Esophagus (tissue), 2 donors: ENCODE measurements around the gene DOCK1. TPM values are rescaled to one million over a fixed set of nuclear protein-coding genes. Genes with fewer than 3 reads are reported as not detected.
"Not testable (repeated sequence)": the region's sequence is repeated elsewhere in the genome, so short reads cannot be mapped to it uniquely, and the experiment has no call there.

Experiments
- H3K27ac ChIP-seq, 2 donors: one replicate each; pipeline ENCODE4 v1.5.1; 2013; ENCODE audit warnings: low read depth in 2 of 2, mild to moderate bottlenecking in 2 of 2, inconsistent platforms in 1 of 2, low read length in 1 of 2, moderate library complexity in 1 of 2
- H3K27me3 ChIP-seq, 2 donors: one replicate each; pipeline ENCODE4 v1.6.1; 2013; ENCODE audit warnings: low read length in 2 of 2, control low read depth in 1 of 2, mild to moderate bottlenecking in 1 of 2; ENCODE audit not compliant: insufficient read depth in 2 of 2, control insufficient read depth in 1 of 2
- H3K36me3 ChIP-seq, 2 donors: one replicate each; pipeline ENCODE4 v1.6.1; 2013; ENCODE audit warnings: low read length in 1 of 2; ENCODE audit not compliant: control insufficient read depth in 2 of 2, insufficient read depth in 2 of 2
- H3K4me1 ChIP-seq, 2 donors: one replicate each; pipeline ENCODE4 v1.6.1; 2013; ENCODE audit warnings: low read length in 1 of 2; ENCODE audit not compliant: control insufficient read depth in 2 of 2, insufficient read depth in 2 of 2
- H3K4me3 ChIP-seq, 2 donors: one replicate each; pipeline ENCODE4 v1.5.1; 2013; ENCODE audit warnings: low read length in 2 of 2, mild to moderate bottlenecking in 2 of 2, low read depth in 1 of 2, moderate library complexity in 1 of 2
- H3K9me3 ChIP-seq, 2 donors: one replicate each; pipeline ENCODE4 v1.6.1; 2013; ENCODE audit warnings: mild to moderate bottlenecking in 2 of 2, low read depth in 1 of 2, low read length in 1 of 2, moderate library complexity in 1 of 2; ENCODE audit not compliant: control insufficient read depth in 2 of 2, insufficient read depth in 1 of 2
- WGBS, 2 donors: extraction: QIAGEN DNeasy Blood & Tissue Kit; methylation state at CpG; one replicate each; pipeline ENCODE4 v1.1.7; 2013; 5-methylcytosine and 5-hydroxymethylcytosine counted together
- polyA plus RNA-seq, 2 donors: library from polyadenylated mRNA; stranded (reverse); fragments of 200-250 nt; gene quantifications; one replicate each; pipeline ENCODE4 v1.2.3, GENCODE V29; 2013
- donor health status: healthy with polysubstance abuse.
- donor health status: Bipolar disorder and iron deficiency.

DOCK1 gene
- polyA plus RNA-seq, 2 donors: 11.4 to 17.5 TPM

- Histone ChIP-seq H3K27me3 (no peaks in the 10 kb centered on the region), H3K36me3 (peaks cover 6 to 9% of the 10 kb centered on the region in 2 donors), H3K4me3 (no peak overlapping the region), H3K4me1 (peaks cover 0 to 6% of the 10 kb centered on the region in 2 donors), H3K9me3 (peaks cover 0 to 2% of the 10 kb centered on the region in 2 donors), H3K27ac (no peak overlapping the region)
- WGBS, 2 donors: 77 to 83% methylated on average over 17 of the region's 17 CpGs
Observed at GRCh38 chr10:126930131-126930882, 25.1 kb downstream of the DOCK1 start.

DNA sequence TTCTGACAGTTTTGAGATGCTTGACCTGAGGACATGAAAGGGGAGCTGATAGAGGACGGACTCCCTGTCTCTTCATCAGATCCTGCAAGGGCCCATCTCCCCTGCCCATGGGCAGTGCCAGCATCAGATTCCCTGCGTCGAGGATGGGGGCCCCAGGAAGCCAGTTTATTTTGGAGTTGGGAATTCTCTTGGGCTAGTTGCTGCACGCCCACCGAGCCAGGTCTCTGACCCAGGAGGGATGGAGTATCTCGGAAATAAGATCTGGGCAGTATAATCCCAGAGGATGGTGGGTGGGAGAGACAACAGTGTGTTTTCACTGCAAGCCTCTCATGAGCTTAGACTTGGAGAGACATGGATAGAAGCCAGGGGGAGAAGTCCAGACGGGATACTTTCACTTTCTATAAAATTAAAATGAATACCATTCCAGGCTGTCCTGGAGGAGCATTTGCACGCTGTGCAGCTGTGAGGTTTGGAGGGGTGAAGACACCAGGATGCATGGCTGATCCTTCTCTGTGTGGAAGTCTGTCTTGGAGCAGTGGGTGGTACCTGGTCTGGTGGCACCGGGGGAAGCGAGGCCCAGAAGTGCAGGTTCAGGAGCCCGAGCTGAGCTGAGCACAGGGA lies 25.8 kb downstream of the DOCK1 start:
- Histone ChIP-seq H3K27me3 (no peaks in the 10 kb centered on the region), H3K36me3 (peaks cover 6 to 9% of the 10 kb centered on the region in 2 donors), H3K4me3 (no peak overlapping the region), H3K4me1 (peaks cover 0 to 9% of the 10 kb centered on the region in 2 donors), H3K27ac (no peak overlapping the region), H3K9me3 (peaks cover 0 to 2% of the 10 kb centered on the region in 2 donors)
- WGBS, 2 donors: 46 to 51% methylated on average over 11 of the region's 11 CpGs

GRCh38 chr10:126931544-126931943 lies 26.3 kb downstream of the DOCK1 start:
- Histone ChIP-seq H3K9me3 (peaks cover 0 to 2% of the 10 kb centered on the region in 2 donors), H3K36me3 (peaks cover 6 to 9% of the 10 kb centered on the region in 2 donors), H3K27ac (no peak overlapping the region), H3K4me1 (peaks cover 0 to 9% of the 10 kb centered on the region in 2 donors), H3K27me3 (no peaks in the 10 kb centered on the region), H3K4me3 (no peak overlapping the region)
- 66 to 76% methylated on average over 7 of the region's 7 CpGs for WGBS, 2 donors

DNA sequence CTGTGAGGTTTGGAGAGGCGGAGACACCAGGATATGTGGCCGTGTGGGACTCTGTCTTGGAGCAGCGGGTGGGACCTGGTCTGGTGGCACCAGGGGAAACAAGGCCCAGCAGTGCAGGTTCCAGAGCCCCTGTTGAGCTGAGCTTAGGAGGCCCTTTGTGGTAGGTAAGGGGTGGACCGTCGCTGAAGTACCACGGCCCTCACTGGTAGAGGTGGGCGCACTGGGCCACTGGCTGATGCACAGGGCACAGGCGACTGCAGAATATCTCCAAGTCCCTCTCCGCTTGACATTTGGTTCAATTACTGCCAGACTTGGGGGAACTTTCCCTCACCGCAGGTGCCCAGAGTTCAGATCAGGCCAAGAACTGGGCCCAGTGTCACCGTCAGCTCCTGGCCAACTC lies 27.3 kb downstream of the DOCK1 start:
- no peak overlapping the region for H3K27ac ChIP-seq
- H3K36me3 ChIP-seq: peaks cover 6% of the 10 kb centered on the region in 2 donors
- no peaks in the 10 kb centered on the region for H3K27me3 ChIP-seq
- no peak overlapping the region for H3K4me3 ChIP-seq
- H3K4me1 ChIP-seq: peaks cover 0 to 9% of the 10 kb centered on the region in 2 donors
- 94 to 97% methylated on average over 11 of the region's 11 CpGs for WGBS, 2 donors
- peaks cover 0 to 2% of the 10 kb centered on the region in 2 donors for H3K9me3 ChIP-seq

DNA sequence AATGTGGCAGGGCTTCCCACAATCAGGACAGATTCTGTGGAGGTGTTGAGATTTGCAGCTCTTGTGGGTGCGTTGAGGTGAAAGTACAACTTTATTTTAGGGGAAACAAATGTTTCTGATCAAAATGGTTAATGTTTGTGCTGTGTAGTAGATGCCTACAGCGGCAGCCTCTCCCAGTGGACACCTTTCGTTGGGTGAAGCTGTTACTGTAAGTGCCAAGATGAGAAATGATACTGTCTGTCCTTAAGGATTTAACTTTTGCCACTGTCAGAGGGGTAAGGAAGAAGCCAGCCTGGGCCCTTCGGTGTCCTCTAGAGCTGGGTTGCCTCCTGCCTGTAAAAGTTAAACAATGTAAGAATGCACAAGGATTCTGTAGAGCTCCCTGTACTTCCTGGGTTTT lies 27.9 kb downstream of the DOCK1 start:
- Histone ChIP-seq H3K4me3 (no peak overlapping the region), H3K9me3 (peaks cover 0 to 2% of the 10 kb centered on the region in 2 donors), H3K27ac (no peak overlapping the region), H3K4me1 (peaks cover 0 to 9% of the 10 kb centered on the region in 2 donors), H3K27me3 (no peaks in the 10 kb centered on the region), H3K36me3 (peaks cover under 1 to 2% of the 10 kb centered on the region in 2 donors)
- WGBS, 2 donors: 80 to 81% methylated on average over 4 of the region's 4 CpGs

DNA sequence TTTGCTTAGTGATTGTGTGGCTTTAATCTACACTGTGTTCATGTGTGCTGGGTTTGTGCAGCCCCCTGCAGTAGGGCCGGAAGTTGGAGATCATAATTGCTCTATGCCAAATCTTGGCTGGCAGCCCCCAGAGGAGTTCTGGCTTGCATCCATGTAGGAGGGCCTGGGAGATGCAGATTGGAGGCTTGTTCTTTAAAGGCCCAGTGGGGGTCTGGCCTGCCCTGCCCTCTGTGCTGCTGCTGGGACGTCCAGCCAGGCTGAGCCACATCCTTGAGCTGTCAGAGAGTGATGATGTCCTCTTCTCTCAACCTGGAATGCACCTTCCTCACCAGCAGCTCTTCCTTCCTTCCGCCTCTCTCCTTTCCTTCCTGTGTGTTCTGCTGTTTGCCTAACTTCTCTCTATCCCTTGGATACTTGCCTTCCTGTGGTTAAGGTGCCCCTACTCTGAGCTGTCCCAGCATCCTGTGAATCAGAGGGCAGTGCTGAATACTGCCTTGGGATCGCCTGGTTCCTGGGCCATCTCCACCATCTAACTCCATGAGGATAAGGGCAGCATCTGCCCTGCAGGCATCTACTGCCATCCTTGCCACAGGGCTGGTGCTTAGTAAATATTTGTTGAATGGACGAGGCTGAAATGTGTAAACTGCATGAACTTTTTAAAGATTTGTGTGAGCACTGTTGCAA lies 30.2 kb downstream of the DOCK1 start:
- 62% methylated on average over 5 of the region's 5 CpGs for WGBS, 2 donors

GRCh38 chr10:126937026-126937425 lies 31.8 kb downstream of the DOCK1 start:
- Histone ChIP-seq H3K9me3 (no peaks in the 10 kb centered on the region), H3K4me1 (peaks cover 0 to 3% of the 10 kb centered on the region in 2 donors), H3K36me3 (no peaks in the 10 kb centered on the region), H3K27ac (no peak overlapping the region), H3K4me3 (no peak overlapping the region), H3K27me3 (no peaks in the 10 kb centered on the region)
- WGBS, 2 donors: 76 to 82% methylated on average over 3 of the region's 3 CpGs

More for the DNA sequence above, 30.2 kb downstream of the DOCK1 start:
- no peak overlapping the region for H3K4me3 ChIP-seq
- H3K27me3 ChIP-seq: no peaks in the 10 kb centered on the region
- no peak overlapping the region for H3K27ac ChIP-seq
- H3K36me3 ChIP-seq: no peaks in the 10 kb centered on the region
- peaks cover 0 to 6% of the 10 kb centered on the region in 2 donors for H3K4me1 ChIP-seq
- no peaks in the 10 kb centered on the region for H3K9me3 ChIP-seq

DNA sequence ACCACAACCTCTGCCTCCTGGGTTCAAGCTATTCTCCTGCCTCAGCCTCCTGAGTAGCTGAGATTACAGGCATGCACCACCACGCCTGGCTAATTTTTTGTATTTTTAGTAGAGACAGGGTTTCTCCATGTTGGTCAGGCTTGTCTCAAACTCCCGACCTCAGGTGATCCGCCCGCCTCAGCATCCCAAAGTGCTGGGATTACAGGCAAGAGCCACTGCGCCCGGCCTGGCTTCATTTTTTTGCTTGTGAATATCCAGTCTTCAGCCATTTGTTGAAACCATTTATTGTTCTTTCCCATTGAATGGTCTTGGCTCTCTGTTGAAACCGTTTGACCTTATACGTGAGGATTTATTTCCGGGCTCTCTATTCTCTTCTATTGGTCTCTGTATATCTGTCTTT lies 32.9 kb downstream of the DOCK1 start:
- not testable (repeated sequence) for H3K4me1 ChIP-seq, H3K27ac ChIP-seq, H3K27me3 ChIP-seq, H3K36me3 ChIP-seq, H3K9me3 ChIP-seq, H3K4me3 ChIP-seq
- WGBS, 2 donors: 94 to 97% methylated on average over 8 to 9 of the region's 9 CpGs

DNA sequence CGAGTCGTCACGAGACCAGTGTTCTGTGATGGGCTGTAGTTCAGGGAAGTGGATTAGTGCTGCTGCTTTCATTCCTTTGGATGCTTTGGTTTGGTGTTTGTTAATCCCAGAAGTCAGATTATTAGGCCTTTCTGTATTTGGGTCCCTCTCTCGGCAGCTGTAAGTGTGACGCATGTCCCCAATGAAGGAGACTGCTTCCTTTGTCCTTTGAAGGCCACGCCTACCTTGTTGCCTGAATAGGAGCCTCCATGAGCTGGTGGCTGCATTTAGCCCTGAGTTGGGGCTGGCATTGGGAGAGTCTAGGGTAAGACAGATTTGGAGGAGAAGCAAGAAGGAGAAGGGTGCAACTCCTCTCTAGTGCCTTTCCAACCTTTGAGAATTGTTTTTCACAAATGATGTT lies 34.5 kb downstream of the DOCK1 start:
- no peaks in the 10 kb centered on the region for H3K36me3 ChIP-seq
- H3K27me3 ChIP-seq: no peaks in the 10 kb centered on the region
- H3K9me3 ChIP-seq: no peaks in the 10 kb centered on the region
- WGBS, 2 donors: 94 to 95% methylated on average over 6 of the region's 6 CpGs
- peaks cover 0 to 3% of the 10 kb centered on the region in 2 donors for H3K4me1 ChIP-seq
- H3K27ac ChIP-seq: no peak overlapping the region
- H3K4me3 ChIP-seq: no peak overlapping the region
